HG03378 (cell line): ENCODE results near the gene NOL4L.

ENCODE experiments used
- ATAC-seq: cut with Tn5 transposase; IDR thresholded peaks from one replicate; pipeline ENCODE4 v1.9.1; 2021; ENCODE audit warnings: mild to moderate bottlenecking, moderate library complexity; ENCODE audit not compliant: unreplicated experiment

Gene NOL4L

GRCh38 chr20:32577657-32578056, 7.5 kb downstream of the NOL4L start:
- no peak for ATAC-seq

- no peak for ATAC-seq
Observed at GRCh38 chr20:32577023-32577422, 8.1 kb downstream of the NOL4L start.

GRCh38 chr20:32576560-32576959, 8.6 kb downstream of the NOL4L start:
- no peak for ATAC-seq

- ATAC-seq: no peak
Observed at GRCh38 chr20:32575805-32576204, 9.3 kb downstream of the NOL4L start.

GRCh38 chr20:32575227-32575581, 9.9 kb downstream of the NOL4L start:
- ATAC-seq: no peak

- no peak for ATAC-seq
Observed at GRCh38 chr20:32574296-32575226, 10.6 kb downstream of the NOL4L start.

- no peak for ATAC-seq
Observed at GRCh38 chr20:32573167-32573851, 11.8 kb downstream of the NOL4L start.

- no peak for ATAC-seq
Observed at GRCh38 chr20:32572271-32572968, 12.7 kb downstream of the NOL4L start.

- ATAC-seq: no peak
Observed at GRCh38 chr20:32571566-32571965, 13.6 kb downstream of the NOL4L start.

GRCh38 chr20:32570401-32571190, 14.5 kb downstream of the NOL4L start:
- ATAC-seq: no peak

- no peak for ATAC-seq
Observed at GRCh38 chr20:32569380-32570305, 15.5 kb downstream of the NOL4L start.

- no peak for ATAC-seq
Observed at GRCh38 chr20:32569018-32569379, 16.1 kb downstream of the NOL4L start.

- ATAC-seq: no peak
Observed at GRCh38 chr20:32567384-32568178, 17.6 kb downstream of the NOL4L start.

- no peak for ATAC-seq
Observed at GRCh38 chr20:32566379-32567374, 18.5 kb downstream of the NOL4L start.

GRCh38 chr20:32565735-32566032, 19.4 kb downstream of the NOL4L start:
- no peak for ATAC-seq

- no peak for ATAC-seq
Observed at GRCh38 chr20:32564921-32565734, 20.0 kb downstream of the NOL4L start.

GRCh38 chr20:32564440-32564839, 20.7 kb downstream of the NOL4L start:
- no peak for ATAC-seq
